ENCODE results near the gene BRD1.

GRCh38 chr22:49826603-49827270 lies 936 bp downstream of the BRD1 start:
- TF ChIP-seq CTCF (IDR thresholded peaks at IDR 0.05 in 4 of 5, conservative IDR thresholded peaks at IDR 0.05 in 1 of 5) (no peak), POLR2A (IDR thresholded peaks at IDR 0.05) (no peak)

Data from gastrocnemius medialis (tissue), 4 donors.